HepG2 (cell line): ENCODE measurements around the gene PRPSAP1.

ENCODE experiments used
- EP300 ChIP-seq, 3 experiments: sonication (generic) in 1 of 3; formaldehyde crosslinking in 1 of 3; IDR thresholded peaks; 2 replicates each; pipeline versions ENCODE4 v1.5.1 to v1.6.1; 2011 to 2020; ENCODE audit warnings: low read depth in 2 of 3, low read length in 2 of 3, borderline replicate concordance in 1 of 3, improper control_type of control experiment in 1 of 3, mild to moderate bottlenecking in 1 of 3, missing genetic modification reagents in 1 of 3, moderate library complexity in 1 of 3
- IRF2 ChIP-seq: IDR thresholded peaks from 2 replicates; pipeline ENCODE4 v1.6.1; 2018; ENCODE audit warnings: missing genetic modification reagents, missing compliant biosample characterization
- JUN ChIP-seq: sonication (generic); formaldehyde crosslinking; IDR thresholded peaks from 2 replicates; pipeline ENCODE4 v1.4.0; 2020; ENCODE audit warnings: mild to moderate bottlenecking, missing genetic modification reagents
- NFIC ChIP-seq: IDR thresholded peaks from 2 replicates; pipeline ENCODE4 v1.6.1; 2012; ENCODE audit warnings: mild to moderate bottlenecking, low read length, inconsistent platforms
- REPIN1 ChIP-seq: sonication (generic); formaldehyde crosslinking; IDR thresholded peaks from 2 replicates; pipeline ENCODE4 v1.8.0; 2022; ENCODE audit warnings: missing genetic modification reagents, low read depth, mild to moderate bottlenecking, borderline replicate concordance
- SNRNP70 ChIP-seq: fragments of 200-400 bp; formaldehyde crosslinking; IDR thresholded peaks from 2 replicates; pipeline ENCODE4 v1.6.1; 2017; ENCODE audit warnings: mild to moderate bottlenecking, low read depth, low read length, moderate library complexity
- STAG1 ChIP-seq: sonication (generic); formaldehyde crosslinking; IDR thresholded peaks from 2 replicates; pipeline ENCODE4 v1.4.0; 2020; ENCODE audit warnings: missing genetic modification reagents
- ZUFSP ChIP-seq: sonication (generic); formaldehyde crosslinking; IDR thresholded peaks from 2 replicates; pipeline ENCODE4 v1.9.0; 2021; ENCODE audit warnings: missing genetic modification reagents, mild to moderate bottlenecking, borderline replicate concordance
- TF ChIP-seq, protein P1 (sequence below): sonication (generic); formaldehyde crosslinking; IDR thresholded peaks from 2 replicates; pipeline ENCODE4 v1.4.0; 2020; ENCODE audit warnings: low read depth, mild to moderate bottlenecking, missing genetic modification reagents
- TF ChIP-seq, protein P2 (sequence below): sonication (generic); formaldehyde crosslinking; IDR thresholded peaks from 2 replicates; pipeline ENCODE4 v1.8.1; 2023; ENCODE audit warnings: mild to moderate bottlenecking, missing genetic modification reagents
- TF ChIP-seq, protein P3 (sequence below): sonication (generic); formaldehyde crosslinking; IDR thresholded peaks from 2 replicates; pipeline ENCODE4 v1.5.0; 2020; ENCODE audit warnings: mild to moderate bottlenecking, missing genetic modification reagents, moderate library complexity

- no peak for TF ChIP-seq REPIN1 (CRISPR knock-in tag)
- no peak for TF ChIP-seq NFIC
- TF ChIP-seq, protein P1, sequence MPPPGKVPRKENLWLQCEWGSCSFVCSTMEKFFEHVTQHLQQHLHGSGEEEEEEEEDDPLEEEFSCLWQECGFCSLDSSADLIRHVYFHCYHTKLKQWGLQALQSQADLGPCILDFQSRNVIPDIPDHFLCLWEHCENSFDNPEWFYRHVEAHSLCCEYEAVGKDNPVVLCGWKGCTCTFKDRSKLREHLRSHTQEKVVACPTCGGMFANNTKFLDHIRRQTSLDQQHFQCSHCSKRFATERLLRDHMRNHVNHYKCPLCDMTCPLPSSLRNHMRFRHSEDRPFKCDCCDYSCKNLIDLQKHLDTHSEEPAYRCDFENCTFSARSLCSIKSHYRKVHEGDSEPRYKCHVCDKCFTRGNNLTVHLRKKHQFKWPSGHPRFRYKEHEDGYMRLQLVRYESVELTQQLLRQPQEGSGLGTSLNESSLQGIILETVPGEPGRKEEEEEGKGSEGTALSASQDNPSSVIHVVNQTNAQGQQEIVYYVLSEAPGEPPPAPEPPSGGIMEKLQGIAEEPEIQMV (CRISPR knock-in tag): no peak
- TF ChIP-seq, protein P2, sequence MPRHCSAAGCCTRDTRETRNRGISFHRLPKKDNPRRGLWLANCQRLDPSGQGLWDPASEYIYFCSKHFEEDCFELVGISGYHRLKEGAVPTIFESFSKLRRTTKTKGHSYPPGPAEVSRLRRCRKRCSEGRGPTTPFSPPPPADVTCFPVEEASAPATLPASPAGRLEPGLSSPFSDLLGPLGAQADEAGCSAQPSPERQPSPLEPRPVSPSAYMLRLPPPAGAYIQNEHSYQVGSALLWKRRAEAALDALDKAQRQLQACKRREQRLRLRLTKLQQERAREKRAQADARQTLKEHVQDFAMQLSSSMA: no peak
- no peak for TF ChIP-seq ZUFSP (CRISPR knock-in tag)
- TF ChIP-seq, protein P3, sequence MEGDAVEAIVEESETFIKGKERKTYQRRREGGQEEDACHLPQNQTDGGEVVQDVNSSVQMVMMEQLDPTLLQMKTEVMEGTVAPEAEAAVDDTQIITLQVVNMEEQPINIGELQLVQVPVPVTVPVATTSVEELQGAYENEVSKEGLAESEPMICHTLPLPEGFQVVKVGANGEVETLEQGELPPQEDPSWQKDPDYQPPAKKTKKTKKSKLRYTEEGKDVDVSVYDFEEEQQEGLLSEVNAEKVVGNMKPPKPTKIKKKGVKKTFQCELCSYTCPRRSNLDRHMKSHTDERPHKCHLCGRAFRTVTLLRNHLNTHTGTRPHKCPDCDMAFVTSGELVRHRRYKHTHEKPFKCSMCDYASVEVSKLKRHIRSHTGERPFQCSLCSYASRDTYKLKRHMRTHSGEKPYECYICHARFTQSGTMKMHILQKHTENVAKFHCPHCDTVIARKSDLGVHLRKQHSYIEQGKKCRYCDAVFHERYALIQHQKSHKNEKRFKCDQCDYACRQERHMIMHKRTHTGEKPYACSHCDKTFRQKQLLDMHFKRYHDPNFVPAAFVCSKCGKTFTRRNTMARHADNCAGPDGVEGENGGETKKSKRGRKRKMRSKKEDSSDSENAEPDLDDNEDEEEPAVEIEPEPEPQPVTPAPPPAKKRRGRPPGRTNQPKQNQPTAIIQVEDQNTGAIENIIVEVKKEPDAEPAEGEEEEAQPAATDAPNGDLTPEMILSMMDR (CRISPR knock-in tag): no peak
- no peak for TF ChIP-seq SNRNP70
- no peak for TF ChIP-seq IRF2
- TF ChIP-seq JUN (CRISPR knock-in tag): no peak
- no peak for TF ChIP-seq EP300 (IDR thresholded peaks at IDR 0.05; ENCODE audit: low read depth in 2 of 2, low read length in 2 of 2)
- TF ChIP-seq EP300 (CRISPR knock-in tag; IDR thresholded peaks at IDR 0.05; ENCODE audit: borderline replicate concordance): no peak
- no peak for TF ChIP-seq STAG1 (CRISPR knock-in tag)
These were observed 6.7 kb upstream of the PRPSAP1 start for GRCh38 chr17:76360461-76360860.
